Endometrial microvascular endothelial cells (primary cell): ENCODE results near the gene TRIM46. TPM values are rescaled to one million over a fixed set of nuclear protein-coding genes. Genes with fewer than 3 reads are reported as not detected.

Experiments used
- in situ Hi-C: cut with HindIII; loops from 2 replicates; pipeline ENCODE4 v1.10.0; 2017; ENCODE audit warnings: low sequenced_read_pairs, low pct_unique_long_range_greater_than_20kb; ENCODE audit errors: inconsistent ontology term
- total RNA-seq: library from RNA; depleted of rRNA; stranded (reverse); fragments of >200 nt; gene quantifications from one replicate; pipeline ENCODE4 v1.2.3, GENCODE V29; 2015; ENCODE audit errors: inconsistent ontology term

Gene TRIM46
- total RNA-seq, 1 donor from 2014 or later = 2.4 TPM

- in situ Hi-C loops = no loop called here
Measured at GRCh38 chr1:155168456-155169210, 5.0 kb upstream of the TRIM46 start.

- in situ Hi-C loops = no loop called here
Measured at GRCh38 chr1:155169541-155169940, 4.1 kb upstream of the TRIM46 start.

- in situ Hi-C loops = no loop called here
Measured at GRCh38 chr1:155170101-155170785, 3.4 kb upstream of the TRIM46 start.

GRCh38 chr1:155170806-155171205 is 2.8 kb upstream of the TRIM46 start:
- in situ Hi-C loops = no loop called here

- in situ Hi-C loops = no loop called here
Measured at GRCh38 chr1:155171836-155172731, 1.6 kb upstream of the TRIM46 start.

- in situ Hi-C loops = no loop called here
Measured at GRCh38 chr1:155172732-155173477, 744 bp upstream of the TRIM46 start, which contains the start of gene KRTCAP2. KRTCAP2 (minus strand) TSS chr1:155173304; CDS start chr1:155173224, 80 bp downstream.

- in situ Hi-C loops = no loop called here
Measured at GRCh38 chr1:155174324-155175280, 953 bp downstream of the TRIM46 start.

GRCh38 chr1:155175281-155175926 is 1.8 kb downstream of the TRIM46 start:
- in situ Hi-C loops = no loop called here

GRCh38 chr1:155175927-155176371 is 2.3 kb downstream of the TRIM46 start:
- in situ Hi-C loops = no loop called here

- in situ Hi-C loops = no loop called here
Measured at GRCh38 chr1:155176544-155177071, 3.0 kb downstream of the TRIM46 start.

- in situ Hi-C loops = no loop called here
Measured at GRCh38 chr1:155177192-155177917, 3.7 kb downstream of the TRIM46 start.

GRCh38 chr1:155177918-155178281 is 4.3 kb downstream of the TRIM46 start:
- in situ Hi-C loops = no loop called here

- in situ Hi-C loops = no loop called here
Measured at GRCh38 chr1:155178441-155179111, 4.9 kb downstream of the TRIM46 start.

GRCh38 chr1:155179112-155180031 is 5.7 kb downstream of the TRIM46 start:
- in situ Hi-C loops = no loop called here
